Measurements from ENCODE around the gene FSTL3.

- TF ChIP-seq, protein P1, sequence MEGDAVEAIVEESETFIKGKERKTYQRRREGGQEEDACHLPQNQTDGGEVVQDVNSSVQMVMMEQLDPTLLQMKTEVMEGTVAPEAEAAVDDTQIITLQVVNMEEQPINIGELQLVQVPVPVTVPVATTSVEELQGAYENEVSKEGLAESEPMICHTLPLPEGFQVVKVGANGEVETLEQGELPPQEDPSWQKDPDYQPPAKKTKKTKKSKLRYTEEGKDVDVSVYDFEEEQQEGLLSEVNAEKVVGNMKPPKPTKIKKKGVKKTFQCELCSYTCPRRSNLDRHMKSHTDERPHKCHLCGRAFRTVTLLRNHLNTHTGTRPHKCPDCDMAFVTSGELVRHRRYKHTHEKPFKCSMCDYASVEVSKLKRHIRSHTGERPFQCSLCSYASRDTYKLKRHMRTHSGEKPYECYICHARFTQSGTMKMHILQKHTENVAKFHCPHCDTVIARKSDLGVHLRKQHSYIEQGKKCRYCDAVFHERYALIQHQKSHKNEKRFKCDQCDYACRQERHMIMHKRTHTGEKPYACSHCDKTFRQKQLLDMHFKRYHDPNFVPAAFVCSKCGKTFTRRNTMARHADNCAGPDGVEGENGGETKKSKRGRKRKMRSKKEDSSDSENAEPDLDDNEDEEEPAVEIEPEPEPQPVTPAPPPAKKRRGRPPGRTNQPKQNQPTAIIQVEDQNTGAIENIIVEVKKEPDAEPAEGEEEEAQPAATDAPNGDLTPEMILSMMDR (conservative IDR thresholded peaks at IDR 0.05; ENCODE audit: low read length), result no peak
- TF ChIP-seq EZH2phosphoT487 (IDR thresholded peaks at IDR 0.05; ENCODE audit: borderline replicate concordance, low read depth, low read length), result no peak
These were observed 36.0 kb upstream of the FSTL3 start for GRCh38 chr19:640161-640558.

Measured in OCI-LY7 (cell line).